H1 (cell line): ENCODE measurements around the gene PDZD11.

Experiments
- CTCF ChIP-seq, 3 experiments: IDR thresholded peaks; 1 replicate in 2 of 3; 2 replicates in 1 of 3; pipeline versions ENCODE4 v1.5.1 to v1.6.1; 2011; ENCODE audit warnings: low read length in 3 of 3, mild to moderate bottlenecking in 3 of 3, inconsistent platforms in 2 of 3, low read depth in 1 of 3, moderate library complexity in 1 of 3; ENCODE audit not compliant: insufficient read depth in 1 of 3; ENCODE audit errors: control extremely low read depth in 1 of 3
- EZH2 ChIP-seq: fragments of 200-600 bp; sonication (generic); IDR thresholded peaks from 2 replicates; pipeline ENCODE4 v1.7.1; 2012; ENCODE audit warnings: low read depth, mild to moderate bottlenecking, moderate library complexity, low read length, inconsistent platforms; ENCODE audit not compliant: severe bottlenecking
- POLR2AphosphoS5 ChIP-seq: IDR thresholded peaks from 2 replicates; pipeline ENCODE4 v1.6.1; 2011; ENCODE audit warnings: low read depth, low read length
- POU5F1 ChIP-seq: IDR thresholded peaks from 2 replicates; pipeline ENCODE4 v1.6.1; 2011; ENCODE audit warnings: low read depth, mild to moderate bottlenecking, low read length, moderate library complexity

- TF ChIP-seq POLR2AphosphoS5 (no peak), EZH2 (no peak), POU5F1 (no peak), CTCF (IDR thresholded peaks at IDR 0.05; ENCODE audit: control extremely low read depth in 1 of 3, insufficient read depth in 1 of 3, low read depth in 1 of 3, low read length in 3 of 3) (no peak)
Measured at GRCh38 chrX:70324326-70324725, 34.6 kb upstream of the PDZD11 start.
